Placental pericyte (primary cell): ENCODE results near the gene RIT1. TPM values are rescaled to one million over a fixed set of nuclear protein-coding genes. Genes with fewer than 3 reads are reported as not detected.

Experiments used
- small RNA-seq: library from RNA; depleted of rRNA; stranded (forward); fragments of <200 nt; gene quantifications from one replicate; pipeline ENCODE3, GENCODE V24; 2012; ENCODE audit warnings: low replicate concordance
- total RNA-seq: library from RNA; depleted of rRNA; stranded (reverse); fragments of >200 nt; gene quantifications from 2 replicates; pipeline ENCODE4 v1.2.3, GENCODE V29; 2012

The RIT1 gene, protein sequence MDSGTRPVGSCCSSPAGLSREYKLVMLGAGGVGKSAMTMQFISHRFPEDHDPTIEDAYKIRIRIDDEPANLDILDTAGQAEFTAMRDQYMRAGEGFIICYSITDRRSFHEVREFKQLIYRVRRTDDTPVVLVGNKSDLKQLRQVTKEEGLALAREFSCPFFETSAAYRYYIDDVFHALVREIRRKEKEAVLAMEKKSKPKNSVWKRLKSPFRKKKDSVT
- 33.9 and 36.2 TPM in 2 replicates for total RNA-seq

GRCh38 chr1:155911156-155912055 lies at the start of gene RIT1:
TSS of gene RIT1 (minus strand) at chr1:155911349. CDS start at chr1:155910761, 588 bp downstream.

DNA sequence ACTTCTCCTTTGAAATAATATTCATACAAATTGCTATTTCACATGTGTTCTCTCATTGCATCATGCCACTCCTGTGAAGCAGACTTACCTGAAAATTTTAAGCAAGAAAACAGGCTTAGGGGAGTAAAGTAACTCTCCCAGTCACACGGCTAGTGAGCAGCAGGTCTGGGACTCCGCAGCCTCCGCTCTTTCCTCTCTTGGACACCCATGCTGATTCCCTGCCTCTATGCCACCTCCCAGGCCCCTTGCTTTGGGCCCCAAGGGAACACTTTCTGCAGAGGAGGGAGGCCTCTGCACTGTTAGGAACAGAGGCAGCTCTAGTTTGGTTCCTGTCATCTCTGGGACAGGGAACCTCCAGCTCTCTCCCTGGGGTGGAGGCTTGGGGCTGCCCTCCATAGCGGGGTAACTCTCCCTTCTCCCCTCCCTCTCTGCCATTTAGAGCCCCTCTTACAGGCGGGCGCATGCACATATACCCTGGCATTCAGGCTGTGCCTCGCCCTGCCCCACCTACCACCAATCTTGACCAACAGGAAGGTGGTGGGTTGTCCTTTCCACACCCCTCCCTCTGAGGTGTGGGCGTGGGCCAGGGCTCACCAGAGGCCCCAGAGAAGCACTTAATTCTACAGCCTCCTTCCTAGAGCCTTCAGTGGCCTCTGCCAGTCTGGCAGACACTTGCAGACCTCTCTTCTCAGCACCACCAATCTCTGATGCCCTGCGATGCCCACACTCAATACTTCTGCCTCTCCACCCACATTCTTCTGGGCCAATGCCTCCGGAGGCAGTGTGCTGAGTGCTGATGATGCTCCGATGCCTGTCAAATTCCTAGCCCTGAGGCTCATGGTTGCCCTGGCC lies 30.1 kb upstream of the RIT1 start, which contains the start of gene RXFP4:
Gene RXFP4 (plus strand): TSS at position 646 of the 852 bp plus-strand sequence. CDS start 72 bp downstream, at position 718.

GRCh38 chr1:155934097-155934935 lies 23.2 kb upstream of the RIT1 start, which contains the start of gene KHDC4:
TSS of gene KHDC4 (minus strand) at chr1:155934413. CDS start at chr1:155934373, 40 bp downstream.

GRCh38 chr1:155859234-155859829 lies 51.8 kb downstream of the RIT1 start, which contains the start of gene SYT11:
TSS of gene SYT11 (plus strand) at chr1:155859567. CDS start at chr1:155859762, 195 bp downstream.

DNA sequence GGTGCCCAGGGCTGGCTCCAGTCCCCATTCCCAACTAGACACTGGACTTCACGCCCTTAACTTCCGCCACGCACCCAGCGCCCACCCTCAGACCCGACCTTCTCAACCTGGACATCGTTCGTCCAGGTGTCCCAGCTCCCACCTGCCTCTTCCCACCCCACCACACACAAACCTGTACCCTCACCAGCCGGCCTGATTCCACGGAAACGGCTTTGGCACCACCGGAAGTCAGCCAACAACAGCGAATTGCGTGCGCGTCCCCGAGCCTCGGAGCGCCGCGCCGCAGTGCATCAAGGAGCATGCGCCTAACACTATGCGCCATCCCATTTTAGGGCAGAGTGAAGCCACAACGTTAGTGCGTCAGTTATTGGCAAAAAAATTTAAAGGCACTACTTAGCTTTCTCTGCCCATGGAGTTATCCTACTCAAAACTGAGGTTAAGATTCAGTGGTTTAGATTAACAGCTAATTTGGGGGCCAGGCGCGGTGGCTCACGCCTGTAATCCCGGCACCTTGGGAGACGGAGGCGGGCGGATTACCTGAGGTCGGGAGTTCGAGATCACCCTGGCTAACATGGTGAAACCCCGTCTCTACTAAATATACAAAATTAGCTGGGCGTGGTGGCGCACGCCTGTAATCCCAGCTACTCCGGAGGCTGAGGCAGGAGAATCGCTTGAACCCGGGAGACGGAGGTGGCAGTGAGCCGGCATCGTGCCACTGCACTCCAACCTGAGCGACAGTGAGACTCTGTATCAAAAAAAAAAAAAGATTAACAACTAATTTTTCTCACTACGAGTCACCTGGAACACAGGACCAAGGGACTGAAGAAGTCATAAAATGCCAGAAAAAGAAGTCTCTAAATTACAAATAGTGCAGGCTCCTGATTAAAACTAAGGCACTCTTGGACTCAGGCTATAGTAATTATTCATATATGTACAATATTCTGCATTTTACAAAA lies 53.9 kb downstream of the RIT1 start, which contains the start of gene GON4L:
Gene GON4L (minus strand): TSS at position 240 of the 956 bp plus-strand sequence. CDS start 3,434 bp downstream, outside the sequence.

Small RNAs within 50 kb of the gene (small RNA-seq; reads per million reads assigned to genes)
- gene MIR6738 (0.23 reads per million), gene RF00015 (not detected), gene SCARNA4 (not detected), gene SNORA80E (173 reads per million, percentile 99 among the genes with 10 or more reads in this experiment)

Other genes starting within 250 kb of the RIT1 start
- 42.9 and 67.0 TPM in 2 replicates for gene YY1AP1, start 222.6 kb downstream of the RIT1 start, total RNA-seq
- 82.8 and 101 TPM in 2 replicates for gene DAP3, start 222.3 kb downstream of the RIT1 start, total RNA-seq
- 32.8 and 48.4 TPM in 2 replicates for gene GON4L, start 54.1 kb downstream of the RIT1 start, total RNA-seq
- gene SYT11, start 51.8 kb downstream of the RIT1 start, total RNA-seq: 15.8 and 29.3 TPM in 2 replicates
- gene KHDC4, start 23.1 kb upstream of the RIT1 start, total RNA-seq: 26.3 and 43.5 TPM in 2 replicates
- not detected in 2 replicates for gene RXFP4, start 30.3 kb upstream of the RIT1 start, total RNA-seq
- gene ARHGEF2, start 67.2 kb upstream of the RIT1 start, total RNA-seq: 127 and 243 TPM in 2 replicates
- 525 and 1,330 TPM in 2 replicates for gene SSR2, start 109.6 kb upstream of the RIT1 start, total RNA-seq
- 18.4 and 27.2 TPM in 2 replicates for gene UBQLN4, start 142.4 kb upstream of the RIT1 start, total RNA-seq
- gene LAMTOR2, start 143.4 kb upstream of the RIT1 start, total RNA-seq: 23.4 and 35.2 TPM in 2 replicates
- gene RAB25, start 149.8 kb upstream of the RIT1 start, total RNA-seq: not detected in 2 replicates
- 0.22 and 2.3 TPM in 2 replicates for gene MEX3A, start 171.1 kb upstream of the RIT1 start, total RNA-seq
- 571 and 1,162 TPM in 2 replicates for gene LMNA, start 203.4 kb upstream of the RIT1 start, total RNA-seq
- 0.43 and 0.44 TPM in 2 replicates for gene SEMA4A, start 242.2 kb upstream of the RIT1 start, total RNA-seq